Measurements from ENCODE around the gene TCTA.
A peak's percentile ranks its signal among the peaks of the same experiment; 100 is the strongest.
"Not testable (repeated sequence)": the region's sequence is repeated elsewhere in the genome, so short reads cannot be mapped to it uniquely, and the experiment has no call there.

TCTA gene

DNA sequence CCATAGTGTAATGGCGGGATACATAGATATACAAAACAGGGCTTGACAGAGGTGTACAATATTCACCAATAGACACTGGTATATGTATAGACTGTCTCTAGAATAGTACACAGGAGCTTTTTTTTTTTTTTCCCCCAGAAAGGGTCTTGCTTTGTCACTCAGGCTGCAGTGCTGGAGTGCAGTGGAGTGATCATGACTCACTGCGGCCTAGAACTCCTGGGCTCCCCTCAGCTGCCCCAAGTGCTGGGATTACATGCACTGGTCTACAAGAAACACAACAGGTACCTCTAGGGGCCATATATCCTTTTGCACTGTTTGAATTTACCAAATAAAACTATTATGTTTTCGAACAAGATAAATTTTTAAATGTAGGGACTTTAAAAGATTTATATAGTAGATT is 12.8 kb upstream of the TCTA start:
- Mint-ChIP-seq H3K27me3 (no peaks in the 10 kb centered on the region), H3K4me1 (ENCODE audit: low read depth) (peaks cover 57% of the 10 kb centered on the region), H3K9me3 (ENCODE audit: low read depth) (no peaks in the 10 kb centered on the region), H3K4me3 (peak overlapping the region; percentile 32), H3K27ac (peak overlapping the region; percentile 75), H3K36me3 (peaks cover 6% of the 10 kb centered on the region)

DNA sequence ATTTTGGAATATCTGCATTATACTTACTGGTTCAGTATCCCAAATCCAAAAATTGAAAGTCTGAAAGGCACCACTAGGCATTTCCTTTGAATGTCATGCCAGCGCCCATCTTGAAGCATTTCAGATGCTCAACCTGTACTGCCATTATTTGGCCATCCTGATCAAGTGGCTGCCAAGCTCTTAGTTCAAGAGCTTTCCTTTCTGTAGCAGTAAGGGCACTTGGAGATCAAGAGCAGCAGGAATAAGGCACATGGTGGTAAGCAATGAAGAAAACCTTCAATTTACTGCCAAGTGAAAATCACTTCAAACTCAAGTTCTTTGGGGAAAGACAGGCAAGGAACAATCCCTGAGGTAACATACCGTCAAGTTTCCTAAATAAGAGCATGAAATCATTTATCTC is 10.5 kb upstream of the TCTA start:
- H3K4me1 Mint-ChIP-seq (ENCODE audit: low read depth) = peaks cover 54% of the 10 kb centered on the region
- peak overlapping the region; percentile 23 for H3K27ac Mint-ChIP-seq
- no peaks in the 10 kb centered on the region for H3K9me3 Mint-ChIP-seq (ENCODE audit: low read depth)
- H3K36me3 Mint-ChIP-seq = peaks cover 4% of the 10 kb centered on the region
- H3K27me3 Mint-ChIP-seq = no peaks in the 10 kb centered on the region
- H3K4me3 Mint-ChIP-seq = no peak overlapping the region

DNA sequence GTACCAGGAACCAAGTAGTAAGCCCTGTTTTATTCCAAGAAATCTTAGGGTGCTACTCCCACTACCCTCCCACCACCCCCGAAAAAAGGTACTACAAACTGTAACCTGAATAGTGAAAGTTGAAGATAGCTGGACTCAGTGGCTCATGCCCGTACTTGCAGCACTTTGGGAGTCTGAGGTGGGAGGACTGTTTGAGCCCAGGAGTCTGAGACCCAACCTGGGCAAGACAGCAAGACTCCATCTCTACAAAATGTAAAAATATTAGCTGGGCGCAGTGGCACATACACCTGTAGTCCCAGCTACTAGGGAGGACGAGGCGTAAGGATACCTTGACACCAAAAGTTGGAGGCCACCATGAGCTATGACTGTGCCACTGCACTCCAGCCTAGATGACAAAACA is 8.3 kb upstream of the TCTA start:
- H3K27me3 Mint-ChIP-seq = no peaks in the 10 kb centered on the region
- H3K4me1 Mint-ChIP-seq (ENCODE audit: low read depth) = peaks cover 55% of the 10 kb centered on the region
- H3K36me3 Mint-ChIP-seq = peaks cover 4% of the 10 kb centered on the region
- peak overlapping the region; percentile 75 for H3K27ac Mint-ChIP-seq
- H3K4me3 Mint-ChIP-seq = no peak overlapping the region
- no peaks in the 10 kb centered on the region for H3K9me3 Mint-ChIP-seq (ENCODE audit: low read depth)

DNA sequence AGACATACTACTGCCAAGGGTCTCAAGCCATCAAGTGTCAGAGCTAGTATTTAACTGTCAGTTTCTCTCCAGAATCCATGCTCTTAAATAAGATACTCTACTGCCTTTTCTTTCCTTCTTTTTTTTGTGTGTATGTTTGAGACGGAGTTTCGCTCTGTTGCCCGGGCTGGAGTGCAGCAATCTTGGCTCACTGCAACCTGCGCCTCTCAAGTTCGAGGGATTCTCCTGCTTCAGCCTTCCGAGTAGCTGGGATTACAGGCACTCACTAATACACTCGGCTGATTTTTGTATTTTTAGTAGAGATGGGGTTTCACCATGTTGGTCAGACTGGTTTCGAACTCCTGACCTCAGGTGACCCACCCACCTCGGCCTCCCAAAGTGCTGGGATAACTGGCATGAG is 6.7 kb upstream of the TCTA start:
- peak overlapping the region; percentile 55 for H3K27ac Mint-ChIP-seq
- not testable (repeated sequence) for H3K27me3 Mint-ChIP-seq; H3K9me3 Mint-ChIP-seq (ENCODE audit: low read depth); H3K36me3 Mint-ChIP-seq
- peak overlapping the region; percentile 10 for H3K4me3 Mint-ChIP-seq
- H3K4me1 Mint-ChIP-seq (ENCODE audit: low read depth) = peaks cover 56% of the 10 kb centered on the region

- H3K9me3 Mint-ChIP-seq (ENCODE audit: low read depth) = no peaks in the 10 kb centered on the region
- no peaks in the 10 kb centered on the region for H3K27me3 Mint-ChIP-seq
- no peaks in the 10 kb centered on the region for H3K36me3 Mint-ChIP-seq
- H3K27ac Mint-ChIP-seq = peak overlapping the region; percentile 78
- H3K4me3 Mint-ChIP-seq = peak overlapping the region; percentile 58
- H3K4me1 Mint-ChIP-seq (ENCODE audit: low read depth) = peaks cover 47% of the 10 kb centered on the region
These were observed 5.4 kb upstream of the TCTA start for GRCh38 chr3:49406571-49407565.

DNA sequence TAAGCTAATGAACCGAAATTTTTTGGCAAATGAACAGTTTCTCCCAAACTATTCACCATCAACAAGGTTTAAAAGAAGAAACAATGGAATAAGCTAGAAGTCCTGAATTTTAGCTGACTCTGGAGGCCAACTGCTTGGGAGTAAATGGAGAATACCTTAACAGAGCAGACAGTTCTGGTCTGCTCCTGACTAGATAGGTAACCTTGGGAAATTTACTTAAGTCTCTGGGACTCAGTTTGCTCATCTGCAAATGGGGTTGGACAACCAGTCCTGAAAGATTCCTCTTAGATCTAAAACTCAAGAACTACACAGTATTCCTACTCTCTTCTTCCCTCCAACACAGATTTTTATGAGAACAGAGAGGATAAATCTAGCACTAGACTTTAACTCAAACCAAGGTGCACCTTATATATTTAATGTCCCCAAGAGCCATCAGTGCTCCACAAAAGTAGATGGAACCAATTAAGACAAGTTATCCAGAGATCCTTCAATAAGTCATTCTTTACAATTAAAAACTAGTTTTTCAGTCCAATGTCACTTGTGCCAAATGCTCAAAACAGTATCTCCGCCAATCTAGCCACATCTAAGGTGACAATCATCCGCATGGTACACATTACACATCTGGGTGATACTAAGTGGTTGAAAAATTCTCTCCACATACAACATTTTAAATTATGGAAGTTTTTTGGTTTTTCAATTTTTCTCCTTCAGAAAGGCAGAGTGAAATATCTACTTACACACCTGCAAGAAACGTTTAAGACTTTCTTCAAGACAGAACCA is 2.0 kb upstream of the TCTA start:
- Mint-ChIP-seq H3K27me3 (no peaks in the 10 kb centered on the region), H3K36me3 (no peaks in the 10 kb centered on the region), H3K4me1 (ENCODE audit: low read depth) (peaks cover 64% of the 10 kb centered on the region), H3K9me3 (ENCODE audit: low read depth) (no peaks in the 10 kb centered on the region), H3K27ac (peak overlapping the region; percentile 96), H3K4me3 (peak overlapping the region; percentile 98)

DNA sequence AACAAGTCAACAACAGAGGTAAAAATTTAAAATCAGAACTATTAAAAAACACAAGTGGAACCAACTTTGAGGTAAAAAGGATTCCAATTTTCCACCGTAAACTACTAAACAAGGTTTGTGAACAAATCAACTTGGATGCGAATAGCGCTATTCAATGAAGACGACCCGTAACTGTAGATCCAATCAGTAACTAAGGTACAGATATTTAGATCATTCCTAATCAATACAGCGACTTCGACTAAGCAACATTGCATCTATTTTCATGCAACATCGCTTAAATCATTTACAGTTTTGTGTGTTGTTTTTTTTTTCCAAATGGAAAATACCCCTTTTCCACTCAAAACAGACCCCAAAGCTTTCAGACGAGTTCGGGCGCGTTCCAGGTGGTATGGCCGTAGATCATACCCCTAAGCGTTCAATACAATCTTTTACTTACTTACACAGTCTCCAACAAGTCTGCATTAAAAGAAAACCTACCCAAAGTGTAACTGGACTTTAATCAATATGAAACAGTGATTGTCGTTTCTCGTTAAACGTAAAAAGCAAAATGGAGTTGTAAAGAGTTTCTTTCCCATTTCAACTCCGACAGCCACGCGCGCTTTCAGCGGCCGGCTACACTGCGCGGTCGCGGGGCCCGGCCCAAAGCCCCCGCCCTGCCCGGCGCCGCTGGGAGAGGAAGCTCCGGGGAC is 1.2 kb upstream of the TCTA start:
- peaks cover 2% of the 10 kb centered on the region for H3K36me3 Mint-ChIP-seq

GRCh38 chr3:49411535-49411967 is 672 bp upstream of the TCTA start:
- peak overlapping the region; percentile 98 for H3K4me3 Mint-ChIP-seq
- no peaks in the 10 kb centered on the region for H3K9me3 Mint-ChIP-seq (ENCODE audit: low read depth)
- H3K36me3 Mint-ChIP-seq = peaks cover 2% of the 10 kb centered on the region
- peaks cover 64% of the 10 kb centered on the region for H3K4me1 Mint-ChIP-seq (ENCODE audit: low read depth)
- H3K27ac Mint-ChIP-seq = peak overlapping the region; percentile 83
- H3K27me3 Mint-ChIP-seq = no peaks in the 10 kb centered on the region

More for the DNA sequence above, 1.2 kb upstream of the TCTA start:
- Mint-ChIP-seq H3K4me1 (ENCODE audit: low read depth) (peaks cover 64% of the 10 kb centered on the region), H3K9me3 (ENCODE audit: low read depth) (no peaks in the 10 kb centered on the region), H3K4me3 (peak overlapping the region; percentile 98), H3K27ac (peak overlapping the region; percentile 96), H3K27me3 (no peaks in the 10 kb centered on the region)

GRCh38 chr3:49412632-49413337 is 562 bp downstream of the TCTA start:
- Mint-ChIP-seq H3K27me3 (no peaks in the 10 kb centered on the region), H3K9me3 (ENCODE audit: low read depth) (no peaks in the 10 kb centered on the region), H3K36me3 (peaks cover 2% of the 10 kb centered on the region), H3K27ac (peak overlapping the region; percentile 97), H3K4me1 (ENCODE audit: low read depth) (peaks cover 65% of the 10 kb centered on the region), H3K4me3 (peak overlapping the region; percentile 97)

GRCh38 chr3:49413338-49413734 is 1.1 kb downstream of the TCTA start:
- Mint-ChIP-seq H3K27me3 (no peaks in the 10 kb centered on the region), H3K9me3 (ENCODE audit: low read depth) (no peaks in the 10 kb centered on the region), H3K27ac (peak overlapping the region; percentile 97), H3K4me3 (peak overlapping the region; percentile 97), H3K36me3 (peaks cover 2% of the 10 kb centered on the region), H3K4me1 (ENCODE audit: low read depth) (peaks cover 64% of the 10 kb centered on the region)

- Mint-ChIP-seq H3K4me3 (no peak overlapping the region), H3K9me3 (ENCODE audit: low read depth) (no peaks in the 10 kb centered on the region), H3K36me3 (peaks cover 2% of the 10 kb centered on the region), H3K27ac (peak overlapping the region; percentile 97), H3K27me3 (no peaks in the 10 kb centered on the region), H3K4me1 (ENCODE audit: low read depth) (peaks cover 62% of the 10 kb centered on the region)
These were observed 2.5 kb downstream of the TCTA start for GRCh38 chr3:49414753-49415152.

DNA sequence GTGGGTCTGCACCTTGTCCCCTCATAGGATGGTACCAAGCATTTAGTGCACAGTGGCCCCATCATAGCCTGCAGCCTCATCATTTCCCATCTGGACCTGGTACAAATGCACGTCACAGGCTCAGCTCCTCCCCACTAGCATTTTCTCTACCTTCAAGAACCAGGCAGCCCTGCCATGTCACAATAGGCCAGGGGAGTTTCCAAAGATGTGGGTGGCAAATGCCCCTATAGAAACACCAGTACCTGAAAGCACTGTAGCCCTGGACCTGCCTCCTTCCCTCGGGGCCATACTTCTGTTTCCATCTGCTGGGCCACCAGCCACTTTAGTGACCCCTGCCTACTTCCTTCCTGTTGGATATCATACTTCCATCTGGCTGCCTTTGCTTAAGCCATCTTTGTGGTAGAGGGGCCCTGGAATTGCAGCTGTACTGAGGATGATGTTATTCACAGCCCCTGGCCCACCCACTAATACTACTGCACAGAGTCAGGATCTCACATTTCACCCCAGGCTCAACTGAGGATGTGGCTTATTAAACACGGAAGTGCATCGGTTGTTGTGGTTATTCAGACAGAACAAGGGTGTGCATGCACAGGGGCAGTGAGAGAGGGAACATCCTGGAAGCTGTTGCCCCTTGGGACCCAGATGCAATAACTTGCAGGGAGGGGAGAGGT is 3.8 kb downstream of the TCTA start:
- peak overlapping the region; percentile 97 for H3K27ac Mint-ChIP-seq
- peak overlapping the region; percentile 71 for H3K4me3 Mint-ChIP-seq
- H3K9me3 Mint-ChIP-seq (ENCODE audit: low read depth) = no peaks in the 10 kb centered on the region
- peaks cover 62% of the 10 kb centered on the region for H3K4me1 Mint-ChIP-seq (ENCODE audit: low read depth)
- peaks cover 2% of the 10 kb centered on the region for H3K36me3 Mint-ChIP-seq
- no peaks in the 10 kb centered on the region for H3K27me3 Mint-ChIP-seq

GRCh38 chr3:49416867-49417266 is 4.6 kb downstream of the TCTA start:
- H3K4me1 Mint-ChIP-seq (ENCODE audit: low read depth) = peaks cover 63% of the 10 kb centered on the region
- no peak overlapping the region for H3K4me3 Mint-ChIP-seq
- H3K27me3 Mint-ChIP-seq = no peaks in the 10 kb centered on the region
- no peaks in the 10 kb centered on the region for H3K9me3 Mint-ChIP-seq (ENCODE audit: low read depth)
- peak overlapping the region; percentile 97 for H3K27ac Mint-ChIP-seq
- H3K36me3 Mint-ChIP-seq = peaks cover 2% of the 10 kb centered on the region

Measured in activated naive CD8-positive, alpha-beta T cell (primary cell).